ENCODE measurements around the gene CDK14. TPM values are rescaled to one million over a fixed set of nuclear protein-coding genes. Genes with fewer than 3 reads are reported as not detected.

The CDK14 gene
- total and polyA plus RNA-seq, 4 donors = 4.2 to 12.4 (median 7.4) TPM

GRCh38 chr7:91165846-91166230 lies 569.7 kb downstream of the CDK14 start:
- WGBS = 92% methylated on average over 1 of the region's 1 CpG
- H3K9ac ChIP-seq (ENCODE audit: low read depth in 1 of 2, low read length in 2 of 2) = no peak overlapping the region
- no peaks in the 10 kb centered on the region for H3K4me1 ChIP-seq (ENCODE audit: control insufficient read depth in 4 of 4, insufficient read depth in 4 of 4, low read length in 3 of 4)
- TF ChIP-seq FOXA1 (IDR thresholded peaks at IDR 0.05) = no peak
- no peak for TF ChIP-seq ATF3 (IDR thresholded peaks at IDR 0.05)
- H3K4me3 ChIP-seq (ENCODE audit: low read depth in 1 of 3, low read length in 3 of 3) = no peak overlapping the region
- no peak for DNase-seq (ENCODE audit: low spot score)
- H3K9me3 ChIP-seq (ENCODE audit: control insufficient read depth in 4 of 4, low read length in 3 of 4) = no peaks in the 10 kb centered on the region
- peaks cover 0 to 2% (median 0%) of the 10 kb centered on the region in 4 donors for H3K36me3 ChIP-seq (ENCODE audit: control insufficient read depth in 4 of 4, insufficient read depth in 3 of 4, low read depth in 1 of 4, low read length in 3 of 4)
- H3K27ac ChIP-seq (ENCODE audit: low read depth in 1 of 2, low read length in 2 of 2) = no peak overlapping the region
- no peaks in the 10 kb centered on the region for H3K27me3 ChIP-seq (ENCODE audit: control insufficient read depth in 4 of 4, insufficient read depth in 4 of 4, low read length in 3 of 4)

GRCh38 chr7:91168871-91169829 lies 573.0 kb downstream of the CDK14 start:
- H3K27me3 ChIP-seq (ENCODE audit: control insufficient read depth in 4 of 4, insufficient read depth in 4 of 4, low read length in 3 of 4) = no peaks in the 10 kb centered on the region
- H3K4me1 ChIP-seq (ENCODE audit: control insufficient read depth in 4 of 4, insufficient read depth in 4 of 4, low read length in 3 of 4) = no peaks in the 10 kb centered on the region
- 85% methylated on average over 11 of the region's 11 CpGs for WGBS
- TF ChIP-seq ATF3 (IDR thresholded peaks at IDR 0.05) (no peak), JUND (IDR thresholded peaks at IDR 0.05) (no peak), RAD21 (IDR thresholded peaks at IDR 0.05) (no peak), CTCF (IDR thresholded peaks at IDR 0.05; ENCODE audit: low read depth, low read length, missing input control) (no peak), NR2F2 (IDR thresholded peaks at IDR 0.05) (no peak), ZBTB33 (IDR thresholded peaks at IDR 0.05) (no peak), HNF4A (conservative IDR thresholded peaks at IDR 0.05) (no peak), YY1 (IDR thresholded peaks at IDR 0.05) (no peak), REST (IDR thresholded peaks at IDR 0.05) (no peak), RXRA (IDR thresholded peaks at IDR 0.05) (no peak), MAX (IDR thresholded peaks at IDR 0.05) (no peak)
- H3K9me3 ChIP-seq (ENCODE audit: control insufficient read depth in 4 of 4, low read length in 3 of 4) = no peaks in the 10 kb centered on the region
- H3K4me3 ChIP-seq (ENCODE audit: low read depth in 1 of 3, low read length in 3 of 3) = no peak overlapping the region
- DNase-seq (ENCODE audit: low spot score) = no peak
- H3K36me3 ChIP-seq (ENCODE audit: control insufficient read depth in 4 of 4, insufficient read depth in 3 of 4, low read depth in 1 of 4, low read length in 3 of 4) = no peaks in the 10 kb centered on the region
- H3K9ac ChIP-seq (ENCODE audit: low read depth in 1 of 2, low read length in 2 of 2) = no peak overlapping the region
- H3K27ac ChIP-seq (ENCODE audit: low read depth in 1 of 2, low read length in 2 of 2) = no peak overlapping the region
